Measurements from ENCODE around the gene IFITM10.
A peak's percentile ranks its signal among the peaks of the same experiment; 100 is the strongest.
"Not testable (repeated sequence)": the region's sequence is repeated elsewhere in the genome, so short reads cannot be mapped to it uniquely, and the experiment has no call there.

The IFITM10 gene

DNA sequence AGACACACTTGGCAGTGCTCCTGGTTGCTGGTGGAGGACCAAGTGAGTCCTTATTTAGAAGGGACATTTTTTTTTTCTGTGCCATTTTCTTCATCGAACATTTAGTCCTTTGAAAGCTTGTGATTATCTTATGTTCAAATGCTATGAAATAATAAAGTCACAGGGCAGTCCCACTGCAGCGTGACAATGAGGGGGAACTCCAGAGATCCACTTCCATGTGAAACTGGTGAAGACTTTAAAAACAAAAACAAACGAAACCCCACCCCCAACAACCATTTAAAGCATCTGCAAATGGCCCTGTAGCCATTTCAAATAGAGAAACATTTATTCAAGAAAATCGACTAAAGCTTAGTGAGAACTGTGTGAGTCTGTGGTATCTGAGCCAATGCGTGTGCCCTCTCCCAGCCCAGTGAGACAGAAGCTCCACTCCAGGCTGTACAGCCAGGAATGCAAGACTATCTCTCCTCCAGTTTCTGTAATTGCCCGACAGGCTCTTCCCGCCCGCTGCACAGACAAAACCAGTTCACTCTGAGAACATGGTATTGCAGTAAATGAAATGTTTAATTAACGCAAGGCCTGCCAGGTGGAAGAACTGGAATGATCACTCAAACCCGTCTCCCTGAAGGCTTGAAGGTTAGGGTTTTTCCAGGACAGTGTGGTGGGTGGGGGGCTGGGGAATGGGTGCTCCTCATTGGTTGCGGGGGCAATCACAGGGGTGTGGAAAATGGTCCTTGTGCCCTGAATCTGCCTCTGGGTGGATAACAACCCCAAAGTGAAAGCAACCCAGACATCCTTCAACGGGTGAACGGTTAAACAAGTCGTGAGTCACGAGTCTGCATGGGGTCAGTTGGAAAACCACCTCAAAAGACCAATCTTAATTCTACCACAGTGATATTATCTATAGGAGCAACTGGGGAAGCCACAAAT is 45.0 kb downstream of the IFITM10 start:
- no peak for DNase-seq

DNA sequence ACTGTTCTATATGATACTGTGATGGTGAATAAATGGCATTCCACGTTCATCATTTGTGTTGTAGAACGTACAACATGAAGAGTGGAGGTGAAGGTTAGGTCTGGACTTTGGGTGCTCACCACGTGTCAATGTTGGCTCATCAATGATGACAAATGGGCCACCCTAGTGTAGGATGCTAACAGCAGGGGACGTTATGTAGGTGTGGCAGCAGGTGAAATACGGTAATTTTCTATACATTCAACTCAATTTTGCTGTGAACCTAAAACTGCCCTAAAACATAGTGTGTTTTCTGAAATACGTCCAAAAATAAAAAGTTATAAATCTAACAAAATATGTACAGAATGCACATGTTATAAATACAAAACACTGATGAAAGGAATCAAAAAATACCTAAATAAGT is 47.2 kb downstream of the IFITM10 start:
- no peak for DNase-seq

GRCh38 chr11:1702506-1702905 is 47.9 kb downstream of the IFITM10 start:
- no peak for DNase-seq

DNA sequence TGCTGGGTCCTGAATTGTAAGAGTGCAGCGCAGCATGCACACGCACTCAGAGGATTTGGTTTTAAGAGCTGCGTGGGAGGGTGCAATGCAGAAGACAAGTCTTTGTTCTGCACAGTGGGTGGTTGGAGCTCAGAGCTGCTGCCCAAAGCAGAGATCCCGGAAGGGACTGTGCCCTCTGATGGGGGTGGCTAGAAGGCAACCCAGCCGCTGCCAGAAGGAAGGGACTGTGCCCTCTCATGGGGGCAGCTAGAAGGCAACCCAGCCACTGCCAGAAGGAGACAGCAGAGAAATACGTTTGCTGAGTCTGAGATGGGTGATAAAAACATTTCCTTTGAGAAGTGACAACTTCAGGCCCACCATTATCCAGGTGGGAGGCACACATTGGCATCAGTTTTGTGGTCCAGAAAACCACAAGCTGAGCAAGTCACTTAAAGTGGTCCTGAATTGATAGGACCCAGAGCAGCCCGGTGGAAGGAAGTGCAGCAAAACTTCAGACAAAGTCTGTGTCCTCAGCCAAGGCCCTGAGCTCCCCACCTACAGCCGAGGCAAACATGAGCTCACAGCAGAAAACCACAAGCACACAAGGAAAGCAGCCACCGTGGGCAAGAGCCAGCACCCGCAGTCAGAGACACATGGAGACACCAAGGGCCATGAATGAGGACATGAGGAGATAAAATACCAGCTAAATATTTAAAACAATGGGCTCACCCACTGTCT is 49.1 kb downstream of the IFITM10 start:
- no peak for DNase-seq

DNA sequence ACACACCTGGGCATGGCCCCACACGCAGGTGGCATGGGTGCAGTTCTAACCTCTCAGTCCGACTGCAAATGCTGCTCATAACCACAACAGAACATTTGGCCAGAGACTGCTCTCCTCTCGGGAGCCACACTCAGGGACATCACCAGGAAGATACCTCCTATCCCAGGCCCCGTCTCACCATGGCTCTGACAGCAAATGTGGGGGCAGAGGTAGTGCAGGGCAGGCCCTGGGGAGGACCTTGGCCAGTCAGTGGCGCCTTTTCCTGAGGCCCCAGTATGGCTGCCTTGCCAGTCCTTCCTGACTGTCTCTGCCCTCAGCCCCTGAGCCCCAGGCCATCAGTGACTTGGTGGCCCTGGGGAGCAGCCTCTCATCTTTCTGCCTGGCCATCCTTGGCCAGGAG is 50.6 kb downstream of the IFITM10 start:
- DNase-seq = no peak

- no peak for DNase-seq
Measured at GRCh38 chr11:1696608-1697570, 53.5 kb downstream of the IFITM10 start, which contains the start of gene KRTAP5-6. KRTAP5-6 (plus strand) TSS chr11:1697195; CDS start chr11:1697246, 51 bp downstream.

DNA sequence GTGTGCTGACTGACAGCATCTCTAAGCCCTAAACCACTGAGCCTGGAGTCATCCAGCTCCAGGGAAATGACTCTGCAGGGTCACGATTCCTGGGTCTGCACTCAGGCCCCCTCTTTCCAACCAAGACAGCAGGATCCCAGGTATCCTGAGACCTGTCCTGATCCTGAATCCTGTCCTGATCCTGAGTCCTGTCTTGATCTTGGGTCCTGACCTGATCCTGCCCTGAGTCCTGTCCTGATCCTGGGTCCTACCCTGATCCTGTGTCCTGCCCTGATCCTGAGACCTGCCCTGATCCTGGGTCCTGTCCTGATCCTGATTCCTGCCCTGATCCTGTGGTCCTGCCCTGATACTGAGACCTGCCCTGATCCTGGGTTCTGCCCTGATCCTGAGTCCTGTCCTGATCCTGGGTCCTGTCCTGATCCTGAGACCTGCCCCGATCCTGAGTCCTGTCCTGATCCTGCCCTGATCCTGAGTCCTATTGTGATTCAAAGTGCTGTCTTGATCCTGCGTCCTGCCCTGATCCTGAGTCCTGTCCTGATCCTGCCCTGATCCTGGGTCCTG is 54.8 kb downstream of the IFITM10 start:
- no peak for DNase-seq

- DNase-seq = no peak
Measured at GRCh38 chr11:1694846-1695547, 55.4 kb downstream of the IFITM10 start.

- DNase-seq = peak; percentile 79
Measured at GRCh38 chr11:1694064-1694845, 56.1 kb downstream of the IFITM10 start.

DNA sequence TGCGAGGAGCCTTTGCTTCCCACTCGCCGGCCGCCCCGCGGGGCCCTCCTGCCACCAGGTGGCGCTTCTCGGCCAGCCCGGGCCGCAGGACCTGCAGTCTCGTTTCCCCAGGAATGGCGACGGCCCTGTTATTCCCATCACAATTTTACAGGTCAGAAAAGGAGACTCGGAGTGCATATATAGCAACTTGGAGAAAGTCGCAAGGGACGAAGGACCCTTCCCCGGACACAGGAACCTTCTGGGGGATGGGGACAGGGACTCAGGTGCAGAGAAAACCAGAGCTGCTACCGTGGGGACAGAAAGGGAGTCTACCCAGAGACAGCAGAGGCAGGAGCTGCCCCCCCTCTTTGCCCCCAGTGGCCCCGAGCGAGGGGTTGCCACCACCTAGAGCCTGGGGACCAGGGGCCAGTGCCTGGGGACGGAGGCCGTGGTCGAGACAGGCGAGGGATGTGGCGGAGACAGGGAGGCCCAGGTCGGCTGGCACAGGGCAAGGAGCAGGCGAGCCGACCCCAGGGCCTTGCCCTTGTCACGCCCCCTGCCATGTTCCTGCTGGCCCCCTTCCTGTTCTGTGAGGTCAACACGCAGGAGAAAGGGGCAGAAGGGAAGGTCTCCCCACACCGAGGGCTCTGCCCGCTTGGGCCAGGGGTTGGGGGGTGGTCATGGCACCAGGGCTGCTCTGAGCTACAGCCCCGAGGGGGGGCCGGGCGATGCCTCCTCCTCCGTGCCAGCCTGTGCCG is 56.9 kb downstream of the IFITM10 start:
- peak; percentile 60 for DNase-seq

DNA sequence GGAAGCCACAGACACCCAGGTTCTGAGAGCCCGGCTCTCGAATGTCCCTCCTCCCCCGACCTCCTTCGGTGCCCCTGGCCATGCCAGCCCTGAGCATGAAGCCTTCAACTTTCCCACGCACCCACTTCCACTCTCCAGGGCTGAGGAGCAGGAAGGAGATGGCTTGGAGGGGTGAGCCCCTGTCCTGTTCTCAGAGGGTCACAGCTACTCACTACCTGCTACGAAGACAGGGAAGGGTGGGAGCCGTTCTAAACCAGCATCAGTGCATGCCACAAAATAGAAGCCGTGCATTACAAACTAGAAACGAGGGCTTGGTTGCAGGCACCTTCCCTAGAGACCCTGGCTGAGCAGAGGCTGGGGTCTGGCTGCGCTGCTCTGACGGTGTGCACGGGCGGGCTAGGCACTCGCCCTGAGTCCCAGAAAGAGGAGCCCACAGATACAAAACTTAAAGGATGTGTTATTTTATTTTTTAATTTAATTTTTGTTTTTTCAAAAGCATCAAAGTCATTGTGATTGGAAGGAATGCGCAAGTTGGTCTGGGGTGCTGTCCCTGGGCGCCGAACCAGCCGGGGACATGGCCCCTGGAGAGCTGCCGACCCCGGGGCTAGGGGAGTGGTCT is 57.6 kb downstream of the IFITM10 start:
- DNase-seq = no peak

DNA sequence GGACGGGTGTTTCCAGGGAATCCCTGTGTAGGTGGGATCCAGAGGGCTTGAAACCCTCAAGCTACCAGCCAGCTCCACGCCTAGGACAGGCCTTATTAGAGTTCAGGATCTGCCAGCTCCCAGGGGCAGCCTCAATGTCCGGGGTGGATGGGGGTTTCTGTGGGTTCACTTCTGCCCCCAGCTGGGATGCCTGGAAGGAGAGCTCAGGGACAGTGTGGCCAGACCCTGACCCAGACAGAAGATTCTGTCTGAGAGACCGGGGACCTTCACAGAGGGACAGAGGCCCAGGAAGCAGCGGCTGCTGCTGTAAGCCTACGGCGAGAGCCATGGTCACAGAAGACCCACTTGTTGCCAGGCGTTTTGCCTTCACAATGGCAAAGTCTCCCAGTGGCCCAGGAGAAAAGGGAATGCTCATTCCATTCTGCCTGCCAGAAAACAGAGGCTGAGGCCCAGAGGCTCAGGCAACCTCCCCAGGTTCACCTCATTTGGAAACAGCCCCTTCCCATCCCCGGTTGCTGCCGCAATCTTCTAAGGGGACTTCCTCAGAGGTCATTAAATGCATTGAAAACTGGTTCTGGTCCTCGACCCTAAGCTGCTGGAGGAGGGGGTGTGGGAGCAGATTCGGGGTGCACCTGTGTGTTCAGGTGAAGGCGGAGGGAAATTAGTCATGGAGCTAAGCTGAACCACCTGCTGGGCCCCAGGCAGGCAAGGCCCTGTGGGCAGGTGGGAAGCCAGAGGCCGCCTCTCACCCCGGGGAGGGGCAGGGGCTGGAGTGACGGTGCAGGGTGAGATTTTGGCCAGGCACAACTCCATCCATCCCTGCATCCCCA is 58.3 kb downstream of the IFITM10 start:
- DNase-seq = no peak

DNA sequence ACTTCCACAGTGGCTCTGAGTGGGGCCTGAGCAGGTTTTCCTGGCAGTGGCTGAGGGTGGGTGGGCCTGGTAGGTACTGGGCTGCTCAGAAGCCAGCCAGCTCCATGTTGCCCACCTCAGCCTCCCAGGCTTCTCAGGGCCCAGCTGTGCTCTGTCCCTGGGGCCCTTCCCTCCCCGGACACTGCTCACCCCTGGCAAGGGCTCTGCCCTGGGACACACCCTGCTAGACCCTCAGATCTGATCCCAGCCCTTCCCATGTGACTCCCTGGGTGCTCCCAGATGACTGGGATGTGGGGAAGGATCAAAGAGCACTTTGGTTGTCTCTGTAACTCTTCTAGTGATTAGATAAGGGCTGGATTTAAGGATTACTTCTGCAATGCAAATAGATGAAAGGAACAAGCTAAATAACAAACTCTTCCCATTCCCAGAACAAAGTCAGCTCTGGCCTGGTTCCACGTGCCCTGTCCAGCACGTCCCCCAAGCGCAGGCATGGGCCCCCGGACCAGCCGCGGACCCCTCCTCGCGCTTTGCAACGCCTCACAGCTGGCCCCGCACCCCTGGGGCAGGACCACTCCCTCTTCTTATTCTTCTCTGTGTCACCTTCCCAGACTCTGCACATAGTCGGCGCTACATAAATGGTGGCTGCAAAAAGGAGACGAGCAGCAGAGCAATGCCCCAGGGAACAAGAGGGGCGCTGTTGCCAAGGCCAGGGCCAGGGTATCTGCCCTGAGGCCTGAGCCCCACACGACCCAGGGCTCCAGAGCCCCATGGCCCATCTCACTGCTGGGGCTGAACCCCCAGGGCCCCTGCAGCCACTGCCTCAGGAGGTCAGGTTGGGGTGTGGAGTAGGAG is 59.1 kb downstream of the IFITM10 start:
- no peak for DNase-seq

- no peak for DNase-seq
Measured at GRCh38 chr11:1690167-1691025, 60.0 kb downstream of the IFITM10 start.

- DNase-seq = not testable (repeated sequence)
Measured at GRCh38 chr11:1689250-1690166, 60.9 kb downstream of the IFITM10 start.
